Ishikawa (cell line): Measurements from ENCODE around the gene THSD1.
A peak's percentile ranks its signal among the peaks of the same experiment; 100 is the strongest.

Source experiments
- CEBPB ChIP-seq: IDR thresholded peaks from 2 replicates; pipeline ENCODE4 v1.6.1; 2012
- CREB1 ChIP-seq: IDR thresholded peaks from 2 replicates; pipeline ENCODE4 v1.6.1; 2012; ENCODE audit warnings: low read depth
- EGR1 ChIP-seq: IDR thresholded peaks from 2 replicates; pipeline ENCODE4 v1.6.1; 2012
- EP300 ChIP-seq: IDR thresholded peaks from 2 replicates; pipeline ENCODE4 v1.6.1; 2012; ENCODE audit warnings: borderline replicate concordance
- FOXM1 ChIP-seq: IDR thresholded peaks from 2 replicates; pipeline ENCODE4 v1.6.1; 2012; ENCODE audit warnings: low read depth, borderline replicate concordance
- MAX ChIP-seq: IDR thresholded peaks from 2 replicates; pipeline ENCODE4 v1.6.1; 2012
- NFIC ChIP-seq: IDR thresholded peaks from 2 replicates; pipeline ENCODE4 v1.6.1; 2012
- RAD21 ChIP-seq: IDR thresholded peaks from 2 replicates; pipeline ENCODE4 v1.6.1; 2012; ENCODE audit warnings: low read depth
- REST ChIP-seq: IDR thresholded peaks from 2 replicates; pipeline ENCODE4 v1.6.1; 2012; ENCODE audit warnings: low read depth, mild to moderate bottlenecking
- TAF1 ChIP-seq: IDR thresholded peaks from 2 replicates; pipeline ENCODE4 v1.6.1; 2012; ENCODE audit warnings: low read depth, mild to moderate bottlenecking
- TCF12 ChIP-seq: IDR thresholded peaks from 2 replicates; pipeline ENCODE4 v1.6.1; 2012; ENCODE audit warnings: low read depth
- TEAD4 ChIP-seq: IDR thresholded peaks from 2 replicates; pipeline ENCODE4 v1.6.1; 2012
- USF1 ChIP-seq: IDR thresholded peaks from 2 replicates; pipeline ENCODE4 v1.6.1; 2012
- YY1 ChIP-seq: IDR thresholded peaks from 2 replicates; pipeline ENCODE4 v1.6.1; 2012; ENCODE audit warnings: low read depth
- ZBTB7A ChIP-seq: IDR thresholded peaks from 2 replicates; pipeline ENCODE4 v1.6.1; 2012; ENCODE audit warnings: low read depth

Gene THSD1

GRCh38 chr13:52405767-52406494 lies at the start of gene THSD1:
THSD1 (minus strand) TSS chr13:52406172; CDS start chr13:52402600, 3,572 bp downstream.
- TF ChIP-seq MAX = peak; percentile 24; the same call in 1 of the 2 replicates
- TF ChIP-seq FOXM1 = no peak
- TF ChIP-seq TAF1 = no peak
- no peak for TF ChIP-seq EP300
- TF ChIP-seq RAD21 = no peak
- TF ChIP-seq ZBTB7A = 0 out of 2 replicates have a peak, but pooled peaks have one; percentile 23
- no peak for TF ChIP-seq CEBPB
- TF ChIP-seq CREB1 = no peak
- TF ChIP-seq USF1 = no peak
- no peak for TF ChIP-seq TCF12
- TF ChIP-seq YY1 = no peak
- no peak for TF ChIP-seq REST

GRCh38 chr13:52455677-52456041 lies 49.7 kb upstream of the THSD1 start:
- TF ChIP-seq NFIC (no peak), TCF12 (no peak), TAF1 (no peak), ZBTB7A (peak; percentile 98)

- TF ChIP-seq RAD21 (no peak), TEAD4 (peak; percentile 4; the same call in 1 of the 2 replicates), CREB1 (peak; percentile 35; the same call in 1 of the 2 replicates), REST (no peak), TAF1 (peak; percentile 89), MAX (peak; percentile 14), USF1 (no peak), FOXM1 (peak; percentile 99), YY1 (no peak), ZBTB7A (no peak), TCF12 (peak; percentile 29; the same call in 1 of the 2 replicates), EP300 (no peak), NFIC (no peak), CEBPB (no peak), EGR1 (no peak)
Measured at GRCh38 chr13:52454820-52455676, 49.1 kb upstream of the THSD1 start, which contains the start of gene CKAP2. CKAP2 (plus strand) TSS chr13:52455478; CDS start chr13:52455557, 79 bp downstream.

GRCh38 chr13:52454459-52454819 lies 48.5 kb upstream of the THSD1 start:
- TF ChIP-seq CEBPB (no peak), RAD21 (no peak), MAX (no peak), EP300 (no peak), CREB1 (no peak), NFIC (no peak), ZBTB7A (no peak), FOXM1 (no peak), REST (no peak), USF1 (no peak), TEAD4 (no peak)
